Measurements from ENCODE around the gene GNG13.

DNA sequence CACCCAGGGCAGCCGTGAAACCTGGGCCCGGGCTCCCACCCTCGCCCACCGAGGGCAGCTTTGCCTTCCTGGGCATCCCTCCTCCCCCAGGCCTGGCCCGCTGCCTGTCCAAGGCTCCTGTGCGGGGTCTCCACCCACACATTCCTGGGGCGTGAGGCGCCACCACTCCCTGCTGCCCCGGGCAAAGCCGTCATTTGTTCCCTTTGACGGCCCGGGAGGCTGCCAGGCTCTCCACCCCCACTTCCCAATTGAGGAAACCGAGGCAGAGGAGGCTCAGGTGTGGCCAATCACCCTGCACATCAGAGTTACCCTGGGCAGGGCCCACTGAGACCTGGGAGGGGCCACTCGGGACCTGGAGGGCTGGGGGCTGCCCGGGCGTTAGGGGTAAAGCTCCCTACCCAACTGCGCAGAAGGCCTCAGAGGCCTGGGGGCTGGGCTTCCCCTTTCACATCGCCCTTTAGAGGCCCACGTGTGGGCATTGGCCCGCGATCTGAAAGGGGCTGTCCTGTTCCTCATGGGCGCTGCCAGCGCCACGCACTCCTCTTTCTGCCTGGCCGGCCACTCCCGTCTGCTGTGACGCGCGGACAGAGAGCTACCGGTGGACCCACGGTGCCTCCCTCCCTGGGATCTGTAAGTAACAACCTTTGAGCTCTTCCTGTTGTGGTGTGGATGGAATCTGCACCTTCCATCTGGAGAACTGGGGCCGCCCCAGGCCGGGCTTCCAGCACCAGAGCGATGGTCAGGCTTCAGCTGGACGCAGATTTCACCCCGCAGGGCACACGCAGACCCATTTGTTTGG, 39.8 kb downstream of the GNG13 start, which contains the start of gene MSLN:
- TF ChIP-seq, protein P1, sequence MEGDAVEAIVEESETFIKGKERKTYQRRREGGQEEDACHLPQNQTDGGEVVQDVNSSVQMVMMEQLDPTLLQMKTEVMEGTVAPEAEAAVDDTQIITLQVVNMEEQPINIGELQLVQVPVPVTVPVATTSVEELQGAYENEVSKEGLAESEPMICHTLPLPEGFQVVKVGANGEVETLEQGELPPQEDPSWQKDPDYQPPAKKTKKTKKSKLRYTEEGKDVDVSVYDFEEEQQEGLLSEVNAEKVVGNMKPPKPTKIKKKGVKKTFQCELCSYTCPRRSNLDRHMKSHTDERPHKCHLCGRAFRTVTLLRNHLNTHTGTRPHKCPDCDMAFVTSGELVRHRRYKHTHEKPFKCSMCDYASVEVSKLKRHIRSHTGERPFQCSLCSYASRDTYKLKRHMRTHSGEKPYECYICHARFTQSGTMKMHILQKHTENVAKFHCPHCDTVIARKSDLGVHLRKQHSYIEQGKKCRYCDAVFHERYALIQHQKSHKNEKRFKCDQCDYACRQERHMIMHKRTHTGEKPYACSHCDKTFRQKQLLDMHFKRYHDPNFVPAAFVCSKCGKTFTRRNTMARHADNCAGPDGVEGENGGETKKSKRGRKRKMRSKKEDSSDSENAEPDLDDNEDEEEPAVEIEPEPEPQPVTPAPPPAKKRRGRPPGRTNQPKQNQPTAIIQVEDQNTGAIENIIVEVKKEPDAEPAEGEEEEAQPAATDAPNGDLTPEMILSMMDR (IDR thresholded peaks at IDR 0.05), result no peak
- TF ChIP-seq EP300 (IDR thresholded peaks at IDR 0.05), result no peak

Data from tibial nerve (tissue), 4 donors.